Gastroesophageal sphincter (tissue), 4 donors: ENCODE results near the gene HECTD4. TPM values are rescaled to one million over a fixed set of nuclear protein-coding genes. Genes with fewer than 3 reads are reported as not detected.

Experiments used
- ATAC-seq: fragments of 150-250 bp; one replicate; pipeline ENCODE4 v1.9.1; 2016; ENCODE audit warnings: mild to moderate bottlenecking, moderate library complexity
- H3K27ac ChIP-seq, 4 donors: fragments of 200-600 bp; sonication (generic) in 3 of 4; 1 replicate in 3 of 4; 2 replicates in 1 of 4; pipeline ENCODE4 v1.5.1; 2016 to 2019
- H3K27me3 ChIP-seq: fragments of 200-600 bp; sonication (generic); one replicate; pipeline ENCODE4 v1.5.1; 2019
- H3K36me3 ChIP-seq, 2 donors: fragments of 200-600 bp; sonication (generic); one replicate each; pipeline ENCODE4 v1.5.1; 2019; ENCODE audit warnings: control low read depth in 1 of 2
- H3K4me1 ChIP-seq, 3 donors: fragments of 200-600 bp; sonication (generic); 1 replicate in 2 of 3; 2 replicates in 1 of 3; pipeline ENCODE4 v1.5.1; 2016 to 2019; ENCODE audit warnings: control low read depth in 2 of 3
- H3K4me3 ChIP-seq, 2 donors: fragments of 200-600 bp; sonication (generic); one replicate each; pipeline ENCODE4 v1.5.1; 2019; ENCODE audit warnings: mild to moderate bottlenecking in 1 of 2, moderate library complexity in 1 of 2
- H3K9me3 ChIP-seq, 3 donors: fragments of 200-600 bp; sonication (generic); one replicate each; pipeline ENCODE4 v1.5.1; 2017 to 2019; ENCODE audit warnings: control low read depth in 2 of 3
- EP300 ChIP-seq: sonication (generic); formaldehyde crosslinking; IDR thresholded peaks from one replicate; pipeline ENCODE4 v1.6.1; 2017; ENCODE audit warnings: antibody characterized with exemption, mild to moderate bottlenecking
- POLR2A ChIP-seq, 2 donors: fragments of 450-650 bp; IDR thresholded peaks; one replicate each; pipeline ENCODE4 v1.6.1; 2017; ENCODE audit warnings: antibody characterized with exemption in 2 of 2, mild to moderate bottlenecking in 2 of 2, moderate library complexity in 1 of 2
- POLR2AphosphoS5 ChIP-seq: sonication (generic); formaldehyde crosslinking; IDR thresholded peaks from one replicate; pipeline ENCODE4 v1.6.1; 2017; ENCODE audit warnings: antibody characterized with exemption
- WGBS, 2 donors: methylation state at CpG; one replicate each; pipeline ENCODE4 v1.1.5; 2018; ENCODE audit warnings: low coverage in 1 of 2; 5-methylcytosine and 5-hydroxymethylcytosine counted together
- total RNA-seq, 4 donors: library from RNA; depleted of rRNA; stranded (reverse); fragments of >200 nt; gene quantifications; one replicate each; pipeline ENCODE4 v1.1.0, GENCODE V29; 2016
- TF ChIP-seq, protein P1 (sequence below), 4 experiments: fragments of 200-600 bp in 2 of 4; fragments of 450-650 bp in 2 of 4; sonication (generic) in 1 of 4; IDR thresholded peaks; one replicate each; pipeline ENCODE4 v1.5.1; 2017 to 2019; ENCODE audit warnings: antibody characterized with exemption in 4 of 4, mild to moderate bottlenecking in 2 of 4, moderate library complexity in 2 of 4

The HECTD4 gene
- total RNA-seq, 4 donors from 2014 or later = 23.1 to 56.8 (median 42.3) TPM

DNA sequence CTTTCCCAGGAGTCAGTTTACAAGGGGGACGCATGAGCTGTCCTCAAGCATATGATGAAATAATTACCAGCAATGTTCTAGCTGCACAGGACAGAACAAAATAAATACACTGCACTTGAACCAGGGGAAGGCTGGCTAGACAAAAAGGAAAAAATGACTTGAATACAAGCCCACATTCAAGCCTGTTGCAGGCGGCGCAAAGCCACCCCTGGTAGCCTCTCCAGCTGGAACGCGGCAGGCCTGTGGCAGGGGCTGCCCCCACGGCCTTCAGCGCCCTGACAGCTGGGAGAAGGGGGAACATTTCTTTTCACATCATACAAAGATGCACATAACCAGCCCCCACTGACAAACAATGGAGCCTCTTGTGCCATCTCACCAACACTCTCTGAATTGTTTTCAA, 199.7 kb downstream of the HECTD4 start:
- Histone ChIP-seq H3K4me1 (peaks cover 0 to 44% (median 0%) of the 10 kb centered on the region in 3 donors), H3K9me3 (no peaks in the 10 kb centered on the region), H3K27ac (peak overlapping the region in 3 of 4 donors; percentile 57 to 71 (median 66)), H3K36me3 (peaks cover 0 to 80% of the 10 kb centered on the region in 2 donors), H3K4me3 (no peak overlapping the region), H3K27me3 (no peaks in the 10 kb centered on the region)
- ATAC-seq = peak; percentile 78
- TF ChIP-seq EP300 (no peak), POLR2AphosphoS5 (peak; percentile 48), POLR2A (IDR thresholded peaks at IDR 0.05) (no peak)
- TF ChIP-seq, protein P1, sequence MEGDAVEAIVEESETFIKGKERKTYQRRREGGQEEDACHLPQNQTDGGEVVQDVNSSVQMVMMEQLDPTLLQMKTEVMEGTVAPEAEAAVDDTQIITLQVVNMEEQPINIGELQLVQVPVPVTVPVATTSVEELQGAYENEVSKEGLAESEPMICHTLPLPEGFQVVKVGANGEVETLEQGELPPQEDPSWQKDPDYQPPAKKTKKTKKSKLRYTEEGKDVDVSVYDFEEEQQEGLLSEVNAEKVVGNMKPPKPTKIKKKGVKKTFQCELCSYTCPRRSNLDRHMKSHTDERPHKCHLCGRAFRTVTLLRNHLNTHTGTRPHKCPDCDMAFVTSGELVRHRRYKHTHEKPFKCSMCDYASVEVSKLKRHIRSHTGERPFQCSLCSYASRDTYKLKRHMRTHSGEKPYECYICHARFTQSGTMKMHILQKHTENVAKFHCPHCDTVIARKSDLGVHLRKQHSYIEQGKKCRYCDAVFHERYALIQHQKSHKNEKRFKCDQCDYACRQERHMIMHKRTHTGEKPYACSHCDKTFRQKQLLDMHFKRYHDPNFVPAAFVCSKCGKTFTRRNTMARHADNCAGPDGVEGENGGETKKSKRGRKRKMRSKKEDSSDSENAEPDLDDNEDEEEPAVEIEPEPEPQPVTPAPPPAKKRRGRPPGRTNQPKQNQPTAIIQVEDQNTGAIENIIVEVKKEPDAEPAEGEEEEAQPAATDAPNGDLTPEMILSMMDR (IDR thresholded peaks at IDR 0.05) = no peak
- 18 to 62% methylated on average over 7 of the region's 7 CpGs for WGBS, 2 donors

DNA sequence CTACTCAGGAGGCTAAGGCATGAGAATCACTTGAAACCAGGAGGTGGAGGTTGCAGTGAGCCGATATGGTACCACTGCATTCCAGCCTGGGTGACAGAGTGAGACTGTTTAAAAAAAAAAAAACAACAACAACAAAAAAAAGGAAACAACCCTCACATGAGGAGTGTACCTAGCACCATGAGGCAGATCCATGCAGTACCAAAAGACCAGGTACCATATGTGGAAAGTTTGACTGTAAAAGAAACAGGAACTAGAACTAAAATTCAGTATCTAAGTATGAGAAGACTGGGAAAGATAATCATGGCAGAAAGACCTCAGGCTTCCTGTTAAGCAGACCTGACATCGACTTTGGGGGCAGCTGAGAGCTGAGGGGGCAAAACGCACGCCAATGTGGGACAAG, 201.8 kb downstream of the HECTD4 start:
- TF ChIP-seq, protein P1 (IDR thresholded peaks at IDR 0.05) = no peak
- no peak for TF ChIP-seq EP300
- WGBS, 2 donors = 84 to 90% methylated on average over 3 to 4 of the region's 4 CpGs
- no peak for ATAC-seq

DNA sequence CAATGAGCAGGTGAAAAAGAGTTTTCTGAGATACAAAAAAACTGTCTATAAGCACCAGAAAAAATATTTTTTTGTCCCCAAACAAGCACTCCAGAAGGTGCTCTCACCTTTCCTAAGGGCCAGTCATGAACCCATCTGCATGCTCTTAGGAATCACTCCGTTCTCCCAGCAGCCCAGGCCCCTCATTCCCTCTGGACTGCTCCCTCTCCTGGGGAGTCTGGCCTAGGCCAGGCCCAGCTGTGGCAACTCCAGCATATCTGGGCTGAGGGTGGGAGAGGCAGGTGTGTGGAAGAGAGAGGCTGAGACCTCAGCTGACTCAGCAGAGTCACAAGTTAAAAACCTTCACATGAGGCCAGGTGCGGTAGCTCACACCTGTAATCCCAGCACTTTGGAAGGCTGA, 202.3 kb downstream of the HECTD4 start:
- Histone ChIP-seq H3K27ac (no peak overlapping the region), H3K36me3 (peaks cover 0 to 87% of the 10 kb centered on the region in 2 donors), H3K4me1 (peaks cover 0 to 32% (median 0%) of the 10 kb centered on the region in 3 donors), H3K9me3 (no peaks in the 10 kb centered on the region), H3K4me3 (no peak overlapping the region), H3K27me3 (no peaks in the 10 kb centered on the region)
- no peak for ATAC-seq
- WGBS, 2 donors = 75% methylated on average over 2 of the region's 2 CpGs; no CpG with 5 or more reads in 1 of the 2 donors
- TF ChIP-seq EP300 = no peak
- TF ChIP-seq, protein P1 (IDR thresholded peaks at IDR 0.05) = no peak
- TF ChIP-seq POLR2AphosphoS5 = no peak
- no peak for TF ChIP-seq POLR2A (IDR thresholded peaks at IDR 0.05)

More for the DNA sequence above, 201.8 kb downstream of the HECTD4 start:
- Histone ChIP-seq H3K27ac (no peak overlapping the region), H3K27me3 (no peaks in the 10 kb centered on the region), H3K4me3 (no peak overlapping the region), H3K9me3 (no peaks in the 10 kb centered on the region), H3K4me1 (peaks cover 0 to 37% (median 0%) of the 10 kb centered on the region in 3 donors), H3K36me3 (peaks cover 0 to 87% of the 10 kb centered on the region in 2 donors)

DNA sequence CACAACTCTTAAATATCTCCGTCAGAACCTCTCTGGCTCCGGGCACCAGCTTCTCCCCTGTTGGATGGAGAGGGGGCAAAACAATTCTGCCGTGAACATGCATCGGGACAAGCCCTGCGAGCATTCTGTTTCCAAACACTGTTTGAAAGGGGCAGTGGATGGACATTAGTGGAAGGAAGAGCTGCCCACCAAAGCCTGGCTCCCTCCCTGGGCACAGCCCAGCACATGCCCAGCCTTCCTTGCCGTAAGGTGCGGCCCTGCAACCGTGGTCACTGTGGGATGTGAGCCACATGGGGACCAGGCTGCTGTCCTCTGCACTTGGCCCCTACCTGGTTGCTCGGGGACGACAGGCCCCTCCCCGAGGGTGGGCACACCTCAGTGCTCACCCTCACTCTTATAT, 202.9 kb downstream of the HECTD4 start:
- H3K9me3 ChIP-seq = no peaks in the 10 kb centered on the region
- no peak overlapping the region for H3K27ac ChIP-seq
- no peak for TF ChIP-seq POLR2A (IDR thresholded peaks at IDR 0.05)
- no peak for TF ChIP-seq POLR2AphosphoS5
- TF ChIP-seq EP300 = no peak
- TF ChIP-seq, protein P1 (IDR thresholded peaks at IDR 0.05) = no peak
- no peak for ATAC-seq
- H3K27me3 ChIP-seq = no peaks in the 10 kb centered on the region
- H3K36me3 ChIP-seq = peaks cover 0 to 87% of the 10 kb centered on the region in 2 donors
- peaks cover 0 to 30% (median 0%) of the 10 kb centered on the region in 3 donors for H3K4me1 ChIP-seq
- 93% methylated on average over 6 of the region's 11 CpGs; no CpG with 5 or more reads in 1 of the 2 donors for WGBS, 2 donors
- no peak overlapping the region for H3K4me3 ChIP-seq

DNA sequence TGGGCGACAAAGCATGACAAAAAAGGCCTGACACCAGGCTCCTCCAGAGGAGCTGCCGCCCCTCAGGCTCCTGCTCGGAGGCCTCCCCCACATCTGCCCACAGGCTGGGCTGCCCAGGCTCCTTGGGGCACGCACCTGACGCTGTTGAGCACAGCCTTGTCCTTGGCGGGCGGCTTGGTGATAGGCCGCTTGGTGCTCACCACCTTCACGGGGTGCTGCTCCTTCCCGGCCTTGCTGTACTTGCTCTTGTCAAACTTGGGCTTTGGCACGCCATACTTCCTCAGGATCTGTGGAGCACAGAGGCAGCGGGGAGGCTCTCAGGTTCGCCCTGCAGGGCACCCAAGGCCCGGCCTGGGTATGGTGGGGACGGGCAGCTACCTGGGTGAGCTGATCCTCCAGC, 203.4 kb downstream of the HECTD4 start:
- no peak for ATAC-seq
- H3K4me3 ChIP-seq = no peak overlapping the region
- WGBS, 2 donors = no CpG with 5 or more reads among the region's 15 CpGs
- H3K9me3 ChIP-seq = no peaks in the 10 kb centered on the region
- H3K27ac ChIP-seq = no peak overlapping the region
- H3K27me3 ChIP-seq = no peaks in the 10 kb centered on the region
- peaks cover 0 to 26% (median 0%) of the 10 kb centered on the region in 3 donors for H3K4me1 ChIP-seq
- peaks cover 0 to 87% of the 10 kb centered on the region in 2 donors for H3K36me3 ChIP-seq
- TF ChIP-seq, protein P1 (IDR thresholded peaks at IDR 0.05) = no peak
- TF ChIP-seq POLR2AphosphoS5 (no peak), EP300 (no peak), POLR2A (IDR thresholded peaks at IDR 0.05) (no peak)
